Activated CD8-positive, alpha-beta memory T cell treated with anti-CD3 and anti-CD28 coated beads, Interleukin-2, amount 50 U/mL, for 1 hour (primary cell): ENCODE results near the gene SNRNP48.

Experiments
- DNase-seq: peaks from one replicate; pipeline ENCODE4 v3.0.0-alpha.2; 2020; ENCODE audit errors: extremely low read depth

Gene SNRNP48

GRCh38 chr6:7640607-7641577, 50.9 kb downstream of the SNRNP48 start:
- DNase-seq = no peak

GRCh38 chr6:7642791-7643190, 52.8 kb downstream of the SNRNP48 start:
- no peak for DNase-seq

GRCh38 chr6:7644417-7644816, 54.4 kb downstream of the SNRNP48 start:
- DNase-seq = no peak

- no peak for DNase-seq
These were observed 56.4 kb downstream of the SNRNP48 start for GRCh38 chr6:7646394-7646793.

GRCh38 chr6:7647504-7647903, 57.5 kb downstream of the SNRNP48 start:
- no peak for DNase-seq

GRCh38 chr6:7649037-7649810, 59.2 kb downstream of the SNRNP48 start:
- no peak for DNase-seq

GRCh38 chr6:7650878-7651277, 60.9 kb downstream of the SNRNP48 start:
- DNase-seq = no peak

- no peak for DNase-seq
These were observed 63.0 kb downstream of the SNRNP48 start for GRCh38 chr6:7652957-7653356.

- no peak for DNase-seq
These were observed 66.4 kb downstream of the SNRNP48 start for GRCh38 chr6:7656355-7656754.

GRCh38 chr6:7658543-7658942, 68.5 kb downstream of the SNRNP48 start:
- no peak for DNase-seq

GRCh38 chr6:7661364-7661763, 71.4 kb downstream of the SNRNP48 start:
- no peak for DNase-seq
